SK-N-SH (cell line): ENCODE measurements around the gene SLC38A7. TPM values are rescaled to one million over a fixed set of nuclear protein-coding genes. Genes with fewer than 3 reads are reported as not detected.

Experiments
- CTCF ChIA-PET: fragments of 300-600, 350-600 bp; formaldehyde crosslinking; extraction: SDS; loops from one replicate; lab custom pipeline; 2021; lab: Yijun Ruan, JAX
- POLR2A ChIA-PET: fragments of 350-600 bp; sonication (Branson Sonifier 250); formaldehyde crosslinking; extraction: SDS; loops from one replicate; lab custom pipeline; 2020; ENCODE audit warnings: antibody characterized with exemption, inconsistent platforms; lab: Yijun Ruan, JAX
- DNase-seq: peaks from one replicate; pipeline ENCODE4 v3.0.0; 2012
- H2AFZ ChIP-seq: fragments of 200-600 bp; sonication (generic); 2 replicates; pipeline ENCODE4 v1.8.1; 2016; ENCODE audit warnings: antibody characterized with exemption, mild to moderate bottlenecking, low read depth
- H3F3A ChIP-seq: fragments of 200-600 bp; sonication (generic); replicated peaks from 2 replicates; pipeline ENCODE3; 2016; ENCODE audit warnings: antibody characterized with exemption, mild to moderate bottlenecking; ENCODE audit not compliant: insufficient read depth
- H3K27ac ChIP-seq, 2 experiments: fragments of 200-500 bp in 1 of 2; fragments of 200-600 bp in 1 of 2; sonication (Bioruptor generic) in 1 of 2; sonication (generic), shearing (Covaris generic) in 1 of 2; 2 replicates each; pipeline versions ENCODE4 v1.5.1 to v1.6.1; 2014 to 2016; ENCODE audit warnings: low read depth in 2 of 2, inconsistent platforms in 1 of 2, low read length in 1 of 2, mild to moderate bottlenecking in 1 of 2, mixed read lengths in 1 of 2
- H3K27me3 ChIP-seq: fragments of 200-600 bp; sonication (generic), shearing (Covaris generic); 2 replicates; pipeline ENCODE4 v1.6.1; 2016; ENCODE audit warnings: mixed run types; ENCODE audit not compliant: insufficient read depth
- H3K36me3 ChIP-seq, 2 experiments: fragments of 200-500 bp in 1 of 2; fragments of 200-600 bp in 1 of 2; sonication (Bioruptor generic) in 1 of 2; sonication (generic) in 1 of 2; replicated peaks in 1 of 2; 2 replicates each; pipeline versions ENCODE3 to v1.5.1; 2014 to 2016; ENCODE audit warnings: low read length in 1 of 2, mild to moderate bottlenecking in 1 of 2; ENCODE audit not compliant: insufficient read depth in 2 of 2, control insufficient read depth in 1 of 2
- H3K4me1 ChIP-seq, 2 experiments: fragments of 200-500 bp in 1 of 2; fragments of 200-600 bp in 1 of 2; sonication (Bioruptor generic) in 1 of 2; sonication (generic), shearing (Covaris generic) in 1 of 2; 2 replicates each; pipeline versions ENCODE4 v1.5.1 to v1.6.1; 2014 to 2016; ENCODE audit warnings: low read depth in 1 of 2, low read length in 1 of 2, mixed run types in 1 of 2; ENCODE audit not compliant: insufficient read depth in 2 of 2, control insufficient read depth in 1 of 2
- H3K4me2 ChIP-seq: fragments of 200-600 bp; sonication (generic), shearing (Covaris generic); 2 replicates; pipeline ENCODE4 v1.6.1; 2017; ENCODE audit warnings: mixed run types
- H3K4me3 ChIP-seq, 2 experiments: fragments of 200-500 bp in 1 of 2; fragments of 200-600 bp in 1 of 2; sonication (Bioruptor generic) in 1 of 2; sonication (generic), shearing (Covaris generic) in 1 of 2; 2 replicates each; pipeline versions ENCODE4 v1.5.1 to v1.8.1; 2014 to 2016; ENCODE audit warnings: low read depth in 2 of 2, inconsistent platforms in 1 of 2, low read length in 1 of 2, mild to moderate bottlenecking in 1 of 2, mixed read lengths in 1 of 2, moderate library complexity in 1 of 2
- H3K79me2 ChIP-seq: fragments of 200-600 bp; sonication (generic); 2 replicates; pipeline ENCODE4 v1.8.1; 2017; ENCODE audit warnings: mild to moderate bottlenecking; ENCODE audit not compliant: insufficient read depth
- H3K9ac ChIP-seq: fragments of 200-600 bp; sonication (generic); 2 replicates; pipeline ENCODE4 v1.6.1; 2017; ENCODE audit warnings: mixed run types
- H3K9me2 ChIP-seq: fragments of 200-600 bp; sonication (generic); 2 replicates; pipeline ENCODE4 v1.6.1; 2017; ENCODE audit warnings: mixed run types
- H3K9me3 ChIP-seq: fragments of 200-600 bp; sonication (generic); 2 replicates; pipeline ENCODE4 v1.6.1; 2017; ENCODE audit warnings: mixed run types, mild to moderate bottlenecking, moderate library complexity
- H4K20me1 ChIP-seq: fragments of 200-600 bp; sonication (generic); 2 replicates; pipeline ENCODE4 v1.6.1; 2017; ENCODE audit warnings: mild to moderate bottlenecking, mixed run types; ENCODE audit not compliant: insufficient read depth
- CHD2 ChIP-seq: fragments of 150-350 bp; IDR thresholded peaks from 2 replicates; pipeline ENCODE4 v1.6.1; 2018; ENCODE audit warnings: low read length; ENCODE audit not compliant: partially characterized antibody
- CTCF ChIP-seq: fragments of 200-600 bp; sonication (generic); IDR thresholded peaks from 2 replicates; pipeline ENCODE4 v1.6.1; 2017; ENCODE audit warnings: antibody characterized with exemption, mild to moderate bottlenecking, moderate library complexity
- ELF1 ChIP-seq: IDR thresholded peaks from 2 replicates; pipeline ENCODE4 v1.4.0; 2012
- EZH2phosphoT487 ChIP-seq: fragments of 200-600 bp; sonication (generic); IDR thresholded peaks from 2 replicates; pipeline ENCODE4 v1.6.1; 2017; ENCODE audit warnings: low read depth, mixed run types, mild to moderate bottlenecking, antibody characterized with exemption, moderate library complexity, borderline replicate concordance
- FOXM1 ChIP-seq: IDR thresholded peaks from 2 replicates; pipeline ENCODE4 v1.4.0; 2012; ENCODE audit warnings: low read depth, mild to moderate bottlenecking
- GATA2 ChIP-seq: sonication (generic); formaldehyde crosslinking; IDR thresholded peaks from 2 replicates; pipeline ENCODE4 v1.5.0; 2020; ENCODE audit warnings: mild to moderate bottlenecking, missing genetic modification reagents
- MEF2A ChIP-seq: IDR thresholded peaks from 2 replicates; pipeline ENCODE4 v1.4.0; 2012; ENCODE audit warnings: low read depth, borderline replicate concordance
- MXI1 ChIP-seq: IDR thresholded peaks from 2 replicates; pipeline ENCODE4 v1.6.1; 2012; ENCODE audit warnings: mild to moderate bottlenecking, low read depth, low read length, improper control_type of control experiment
- NFIC ChIP-seq: IDR thresholded peaks from 2 replicates; pipeline ENCODE4 v1.4.0; 2012; ENCODE audit warnings: borderline replicate concordance
- NRF1 ChIP-seq: IDR thresholded peaks from 2 replicates; pipeline ENCODE4 v1.6.1; 2012; ENCODE audit warnings: low read depth, mild to moderate bottlenecking, low read length
- PBX3 ChIP-seq: IDR thresholded peaks from 2 replicates; pipeline ENCODE4; 2012
- POLR2AphosphoS5 ChIP-seq: IDR thresholded peaks from 2 replicates; pipeline ENCODE4 v1.6.1; 2012; ENCODE audit warnings: low read depth, low read length
- RAD21 ChIP-seq: IDR thresholded peaks from 2 replicates; pipeline ENCODE4 v1.6.1; 2012; ENCODE audit warnings: mild to moderate bottlenecking, low read length
- RCOR1 ChIP-seq: fragments of 150-350 bp; IDR thresholded peaks from 2 replicates; pipeline ENCODE4 v1.6.1; 2017; ENCODE audit warnings: antibody characterized with exemption, low read length
- RFX5 ChIP-seq: IDR thresholded peaks from 2 replicates; pipeline ENCODE4 v1.6.1; 2012; ENCODE audit warnings: mild to moderate bottlenecking, improper control_type of control experiment, low read length
- RXRA ChIP-seq: IDR thresholded peaks from 2 replicates; pipeline ENCODE4 v1.4.0; 2012; ENCODE audit warnings: low read depth, mild to moderate bottlenecking, borderline replicate concordance
- SIN3A ChIP-seq: IDR thresholded peaks from 2 replicates; pipeline ENCODE4 v1.6.1; 2012; ENCODE audit warnings: low read depth, mild to moderate bottlenecking, low read length, moderate library complexity, borderline replicate concordance
- SMC3 ChIP-seq: IDR thresholded peaks from 2 replicates; pipeline ENCODE4 v1.6.1; 2012; ENCODE audit warnings: low read depth, low read length, improper control_type of control experiment
- TCF12 ChIP-seq: IDR thresholded peaks from 2 replicates; pipeline ENCODE4 v1.4.0; 2012
- USF1 ChIP-seq: IDR thresholded peaks from 2 replicates; pipeline ENCODE4 v1.4.0; 2012; ENCODE audit warnings: low read depth, borderline replicate concordance
- WGBS: methylation state at CpG from one replicate; pipeline ENCODE4 v1.1.6; 2017; ENCODE audit warnings: low lambda C conversion rate; 5-methylcytosine and 5-hydroxymethylcytosine counted together
- polyA plus RNA-seq, 3 experiments: library from polyadenylated mRNA; depleted of rRNA; stranded (reverse); fragments of >200 nt; gene quantifications; 2 replicates each; pipeline ENCODE4 v1.2.3, GENCODE V29; 2012
- TF ChIP-seq, protein P1 (sequence below): IDR thresholded peaks from 2 replicates; pipeline ENCODE4 v1.4.0; 2012; ENCODE audit warnings: low read depth
- TF ChIP-seq, protein P2 (sequence below): IDR thresholded peaks from 2 replicates; pipeline ENCODE4 v1.6.1; 2012; ENCODE audit warnings: mild to moderate bottlenecking, low read depth, low read length, moderate library complexity
- TF ChIP-seq, protein P3 (sequence below): IDR thresholded peaks from 2 replicates; pipeline ENCODE4 v1.4.0; 2012; ENCODE audit warnings: low read depth, borderline replicate concordance

Gene SLC38A7
- polyA plus RNA-seq, 1 of the 3 experiments (the other 2 are of a cell fraction), result 14.1 TPM

GRCh38 chr16:58638148-58639036, 46.2 kb downstream of the SLC38A7 start:
- Histone ChIP-seq H4K20me1 (no peaks in the 10 kb centered on the region), H3K4me3 (no peak overlapping the region), H3K9me2 (no peaks in the 10 kb centered on the region), H3K9ac (no peak overlapping the region), H3K27ac (peak overlapping the region; percentile 8 to 53; a peak in 3 of 4 replicates), H3K36me3 (no peaks in the 10 kb centered on the region), H3K4me2 (no peak overlapping the region; the same call in 1 of the 2 replicates), H3K4me1 (no peaks in the 10 kb centered on the region; a peak in 1 of 4 replicates), H2AFZ (peak overlapping the region; percentile 44), H3K79me2 (no peaks in the 10 kb centered on the region), H3K27me3 (no peaks in the 10 kb centered on the region), H3K9me3 (no peaks in the 10 kb centered on the region), H3F3A (peaks cover 5% of the 10 kb centered on the region)
- ChIA-PET CTCF (interaction anchor here (0.6 to 1.2 kb wide), 4 partner anchors 14 to 302 kb away, joined by 3 to 4 read pairs (median 3); no protein-coding TSS in a partner anchor), POLR2A (no interaction called here)
- no peak for DNase-seq
- 34% methylated on average over 8 of the region's 8 CpGs for WGBS
- TF ChIP-seq NFIC (peak; percentile 56), RAD21 (peak; percentile 63), RFX5 (no peak), SIN3A (no peak), TCF12 (peak; percentile 56), CTCF (peak; percentile 60), RCOR1 (no peak), CHD2 (no peak), EZH2phosphoT487 (no peak), FOXM1 (no peak), ELF1 (no peak), POLR2AphosphoS5 (no peak), MEF2A (no peak), USF1 (no peak), NRF1 (no peak), GATA2 (CRISPR knock-in tag) (no peak), RXRA (0 out of 2 replicates have a peak, but pooled peaks have one; percentile 18), MXI1 (no peak), PBX3 (no peak), SMC3 (peak; percentile 34)
- TF ChIP-seq, protein P1, sequence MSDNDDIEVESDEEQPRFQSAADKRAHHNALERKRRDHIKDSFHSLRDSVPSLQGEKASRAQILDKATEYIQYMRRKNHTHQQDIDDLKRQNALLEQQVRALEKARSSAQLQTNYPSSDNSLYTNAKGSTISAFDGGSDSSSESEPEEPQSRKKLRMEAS, result peak; percentile 62; the same call in 1 of the 2 replicates
- TF ChIP-seq, protein P2, sequence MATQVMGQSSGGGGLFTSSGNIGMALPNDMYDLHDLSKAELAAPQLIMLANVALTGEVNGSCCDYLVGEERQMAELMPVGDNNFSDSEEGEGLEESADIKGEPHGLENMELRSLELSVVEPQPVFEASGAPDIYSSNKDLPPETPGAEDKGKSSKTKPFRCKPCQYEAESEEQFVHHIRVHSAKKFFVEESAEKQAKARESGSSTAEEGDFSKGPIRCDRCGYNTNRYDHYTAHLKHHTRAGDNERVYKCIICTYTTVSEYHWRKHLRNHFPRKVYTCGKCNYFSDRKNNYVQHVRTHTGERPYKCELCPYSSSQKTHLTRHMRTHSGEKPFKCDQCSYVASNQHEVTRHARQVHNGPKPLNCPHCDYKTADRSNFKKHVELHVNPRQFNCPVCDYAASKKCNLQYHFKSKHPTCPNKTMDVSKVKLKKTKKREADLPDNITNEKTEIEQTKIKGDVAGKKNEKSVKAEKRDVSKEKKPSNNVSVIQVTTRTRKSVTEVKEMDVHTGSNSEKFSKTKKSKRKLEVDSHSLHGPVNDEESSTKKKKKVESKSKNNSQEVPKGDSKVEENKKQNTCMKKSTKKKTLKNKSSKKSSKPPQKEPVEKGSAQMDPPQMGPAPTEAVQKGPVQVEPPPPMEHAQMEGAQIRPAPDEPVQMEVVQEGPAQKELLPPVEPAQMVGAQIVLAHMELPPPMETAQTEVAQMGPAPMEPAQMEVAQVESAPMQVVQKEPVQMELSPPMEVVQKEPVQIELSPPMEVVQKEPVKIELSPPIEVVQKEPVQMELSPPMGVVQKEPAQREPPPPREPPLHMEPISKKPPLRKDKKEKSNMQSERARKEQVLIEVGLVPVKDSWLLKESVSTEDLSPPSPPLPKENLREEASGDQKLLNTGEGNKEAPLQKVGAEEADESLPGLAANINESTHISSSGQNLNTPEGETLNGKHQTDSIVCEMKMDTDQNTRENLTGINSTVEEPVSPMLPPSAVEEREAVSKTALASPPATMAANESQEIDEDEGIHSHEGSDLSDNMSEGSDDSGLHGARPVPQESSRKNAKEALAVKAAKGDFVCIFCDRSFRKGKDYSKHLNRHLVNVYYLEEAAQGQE, result no peak
- TF ChIP-seq, protein P3, sequence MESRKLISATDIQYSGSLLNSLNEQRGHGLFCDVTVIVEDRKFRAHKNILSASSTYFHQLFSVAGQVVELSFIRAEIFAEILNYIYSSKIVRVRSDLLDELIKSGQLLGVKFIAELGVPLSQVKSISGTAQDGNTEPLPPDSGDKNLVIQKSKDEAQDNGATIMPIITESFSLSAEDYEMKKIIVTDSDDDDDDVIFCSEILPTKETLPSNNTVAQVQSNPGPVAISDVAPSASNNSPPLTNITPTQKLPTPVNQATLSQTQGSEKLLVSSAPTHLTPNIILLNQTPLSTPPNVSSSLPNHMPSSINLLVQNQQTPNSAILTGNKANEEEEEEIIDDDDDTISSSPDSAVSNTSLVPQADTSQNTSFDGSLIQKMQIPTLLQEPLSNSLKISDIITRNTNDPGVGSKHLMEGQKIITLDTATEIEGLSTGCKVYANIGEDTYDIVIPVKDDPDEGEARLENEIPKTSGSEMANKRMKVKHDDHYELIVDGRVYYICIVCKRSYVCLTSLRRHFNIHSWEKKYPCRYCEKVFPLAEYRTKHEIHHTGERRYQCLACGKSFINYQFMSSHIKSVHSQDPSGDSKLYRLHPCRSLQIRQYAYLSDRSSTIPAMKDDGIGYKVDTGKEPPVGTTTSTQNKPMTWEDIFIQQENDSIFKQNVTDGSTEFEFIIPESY, result no peak
